Activated T-helper 1 cell treated with anti-CD3 and anti-CD28 coated beads, Interleukin-2, amount 50 U/mL, for 16 hours (primary cell): ENCODE data around the gene PSG11.
"Not testable (repeated sequence)": the region's sequence is repeated elsewhere in the genome, so short reads cannot be mapped to it uniquely, and the experiment has no call there.

Experiments
- DNase-seq, 2 donors: peaks; one replicate each; pipeline ENCODE4 v3.0.0-alpha.2; 2020; ENCODE audit warnings: low read depth in 1 of 2, low spot score in 1 of 2

PSG11 gene

GRCh38 chr19:43026369-43026768 is at the start of gene PSG11:
TSS of gene PSG11 (minus strand) at chr19:43026469. CDS start at chr19:43026372, 97 bp downstream.
- not testable (repeated sequence) for DNase-seq

DNA sequence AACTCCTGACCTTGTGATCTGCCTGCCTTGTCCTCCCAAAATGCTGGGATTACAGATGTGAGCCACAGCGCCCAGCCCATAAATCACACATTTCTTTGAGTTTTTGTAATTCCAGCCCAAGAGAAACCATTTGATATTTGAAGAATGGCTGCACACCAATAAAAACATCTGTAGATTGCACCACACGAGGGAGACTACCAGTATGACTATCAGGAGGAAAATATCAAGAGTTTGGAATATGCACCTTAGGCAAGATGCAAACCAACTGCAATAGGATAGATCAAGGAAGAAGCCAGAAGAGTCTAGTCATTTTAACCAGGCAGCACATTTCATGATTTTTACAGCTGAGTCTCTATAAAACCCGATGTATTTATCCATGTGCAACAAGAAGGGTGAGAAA is 36.1 kb upstream of the PSG11 start:
- not testable (repeated sequence) for DNase-seq

DNA sequence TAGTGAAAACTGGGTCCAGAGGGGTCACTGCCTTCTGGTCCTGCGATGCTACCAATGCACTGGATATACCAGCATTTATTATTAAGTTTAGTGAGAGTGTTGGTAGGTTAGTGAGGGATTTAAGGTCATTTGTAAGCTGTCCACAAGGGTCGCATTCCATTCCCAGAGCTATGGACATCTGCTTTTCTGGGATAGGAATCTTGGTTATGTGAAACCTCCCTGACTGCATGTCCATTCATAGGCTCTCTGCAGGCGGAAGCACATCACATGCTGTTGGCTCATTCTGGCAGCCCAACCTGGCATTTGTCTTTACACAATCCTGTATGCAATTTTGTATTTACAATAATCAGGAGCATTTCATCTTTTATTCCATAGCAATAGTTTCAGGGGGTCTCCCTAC is 35.1 kb upstream of the PSG11 start:
- not testable (repeated sequence) for DNase-seq

GRCh38 chr19:43060254-43060653 is 34.0 kb upstream of the PSG11 start:
- DNase-seq, result not testable (repeated sequence)

GRCh38 chr19:43059482-43059881 is 33.2 kb upstream of the PSG11 start:
- not testable (repeated sequence) for DNase-seq

GRCh38 chr19:43058440-43058839 is 32.2 kb upstream of the PSG11 start:
- DNase-seq, result not testable (repeated sequence)

- DNase-seq, result not testable (repeated sequence)
Measured at GRCh38 chr19:43047966-43048365, 21.7 kb upstream of the PSG11 start.

- not testable (repeated sequence) for DNase-seq
Measured at GRCh38 chr19:43046578-43046977, 20.3 kb upstream of the PSG11 start.

GRCh38 chr19:43043492-43044180 is 17.4 kb upstream of the PSG11 start:
- DNase-seq, result not testable (repeated sequence)

DNA sequence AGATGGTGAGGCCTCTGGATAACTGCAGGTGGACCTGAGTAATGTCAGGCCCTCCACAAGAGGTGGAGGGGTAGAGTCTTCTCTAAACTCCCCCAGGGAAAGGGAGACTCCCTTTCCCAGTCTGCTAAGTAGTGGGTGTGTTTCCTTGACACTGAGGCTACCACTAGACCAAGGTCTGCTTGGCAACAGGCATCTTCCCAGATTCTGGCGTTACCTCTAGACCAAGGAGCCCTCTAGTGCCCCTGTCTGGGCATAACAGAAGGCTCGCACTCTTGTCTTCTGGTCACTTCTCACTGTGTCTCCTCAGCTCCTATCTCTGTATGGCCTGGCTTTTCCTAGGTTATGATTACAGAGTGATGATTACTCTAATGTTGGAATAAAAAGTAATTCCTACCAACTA is 5.4 kb upstream of the PSG11 start:
- DNase-seq, result not testable (repeated sequence)

GRCh38 chr19:43028866-43029265 is 2.6 kb upstream of the PSG11 start:
- DNase-seq, result no peak

DNA sequence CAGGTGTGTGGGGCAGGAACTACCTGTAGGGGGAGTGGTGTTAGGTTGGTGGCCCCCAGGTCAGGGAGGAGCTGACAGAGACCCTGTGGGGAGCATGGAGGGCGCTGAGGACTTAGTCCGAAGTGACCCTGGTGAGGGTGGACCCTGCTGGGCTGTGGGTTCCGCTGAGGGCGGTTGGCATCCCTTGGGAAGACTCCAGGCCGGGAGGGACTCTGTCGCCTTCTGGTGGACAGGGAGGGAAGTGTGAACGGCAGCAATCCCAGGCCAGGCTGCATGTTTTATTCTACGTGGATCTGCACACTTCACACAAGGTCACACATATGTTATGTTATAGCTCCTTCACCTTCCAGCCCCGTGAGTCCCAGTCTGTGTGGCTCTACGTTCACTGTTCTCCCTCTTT is 1.7 kb upstream of the PSG11 start:
- DNase-seq, result not testable (repeated sequence)

DNA sequence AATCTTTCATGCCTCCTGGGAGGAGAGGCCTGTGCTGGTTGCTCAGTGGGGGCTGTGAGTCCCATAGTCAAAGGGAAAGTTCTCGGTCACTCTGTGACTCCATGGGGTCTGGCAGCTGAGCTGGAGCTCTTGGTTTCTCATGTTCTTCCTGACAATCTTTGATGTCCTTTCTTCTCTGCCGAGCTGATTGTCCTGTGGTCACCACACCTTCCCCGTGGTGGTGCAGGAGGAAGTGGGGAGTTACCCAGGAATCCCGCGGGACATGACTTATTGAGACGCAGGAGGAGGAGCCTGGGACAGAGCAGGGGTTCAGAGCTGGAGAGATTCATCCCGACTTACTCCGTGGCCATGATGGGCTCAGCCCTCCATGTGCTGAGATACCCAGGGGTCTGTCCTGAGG is 792 bp upstream of the PSG11 start:
- not testable (repeated sequence) for DNase-seq

GRCh38 chr19:43022098-43022497 is 4.2 kb downstream of the PSG11 start:
- DNase-seq, result not testable (repeated sequence)

- not testable (repeated sequence) for DNase-seq
Measured at GRCh38 chr19:43021629-43022028, 4.6 kb downstream of the PSG11 start.

- not testable (repeated sequence) for DNase-seq
Measured at GRCh38 chr19:43019588-43019987, 6.7 kb downstream of the PSG11 start.

DNA sequence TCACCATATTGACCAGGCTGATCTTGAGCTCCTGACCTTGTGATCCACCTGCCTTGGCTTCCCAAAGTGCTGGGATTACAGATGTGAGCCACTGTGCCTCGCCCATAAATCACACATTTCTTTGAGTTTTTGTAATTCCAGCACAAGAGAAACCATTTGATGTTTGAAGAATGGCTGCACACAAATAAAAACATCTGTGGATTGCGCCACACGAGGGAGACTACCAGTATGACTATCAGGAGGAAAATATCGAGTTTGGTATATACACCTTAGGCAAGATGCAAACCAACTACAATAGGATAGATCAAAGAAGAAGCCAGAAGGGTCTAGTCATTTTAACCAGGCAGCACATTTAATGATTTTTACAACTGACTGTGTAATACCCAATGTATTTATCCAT is 20.4 kb downstream of the PSG11 start:
- DNase-seq, result not testable (repeated sequence)

GRCh38 chr19:43004846-43005245 is 21.4 kb downstream of the PSG11 start:
- not testable (repeated sequence) for DNase-seq

DNA sequence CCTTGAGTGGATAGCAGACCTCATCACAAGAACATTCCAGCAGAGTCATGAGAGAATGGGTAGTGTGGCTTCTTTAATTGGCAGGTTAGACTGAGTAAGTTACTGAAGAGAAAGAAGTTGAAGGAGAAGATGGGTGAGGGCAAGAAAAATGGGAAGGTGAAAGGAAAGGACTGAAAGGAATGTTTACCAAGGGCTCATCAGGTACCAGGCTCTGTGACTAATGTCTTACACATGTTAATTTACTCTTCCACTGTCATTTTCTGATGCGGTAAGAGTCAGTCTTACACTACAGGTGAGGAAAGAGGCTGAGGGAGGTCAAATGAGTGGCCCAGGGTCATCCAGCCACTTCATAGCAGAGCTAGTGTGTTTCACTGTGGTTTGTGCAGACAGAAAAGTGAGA is 22.6 kb downstream of the PSG11 start:
- not testable (repeated sequence) for DNase-seq

DNA sequence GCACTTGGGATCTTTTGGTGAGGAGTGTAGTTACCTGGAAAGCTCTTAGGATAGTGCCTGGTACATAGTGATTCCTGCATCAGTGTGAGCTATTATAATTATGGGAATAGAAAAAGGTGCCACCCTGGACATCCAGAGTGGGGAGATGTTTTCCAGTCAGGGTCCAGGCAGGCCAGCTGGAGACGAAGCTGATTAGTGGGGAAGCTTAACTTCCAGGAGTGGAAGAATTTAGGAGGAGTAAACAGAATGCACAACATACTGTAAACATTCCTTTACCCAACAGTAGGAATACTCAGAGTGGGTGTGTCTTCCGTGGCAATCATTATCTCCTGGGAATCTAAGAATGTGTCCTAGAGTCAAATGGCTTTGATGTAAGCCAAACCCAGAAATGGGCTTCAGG is 23.3 kb downstream of the PSG11 start:
- DNase-seq, result not testable (repeated sequence)

- not testable (repeated sequence) for DNase-seq
Measured at GRCh38 chr19:42996161-42996560, 30.1 kb downstream of the PSG11 start.

GRCh38 chr19:42992029-42992604 is 34.2 kb downstream of the PSG11 start:
- not testable (repeated sequence) for DNase-seq

GRCh38 chr19:42989851-42990250 is 36.4 kb downstream of the PSG11 start:
- DNase-seq, result no peak
